Karpas-422 (cell line): ENCODE data around the gene PLVAP. TPM values are rescaled to one million over a fixed set of nuclear protein-coding genes. Genes with fewer than 3 reads are reported as not detected.

ENCODE experiments used
- DNase-seq: peaks from one replicate; pipeline ENCODE4 v3.0.0-alpha.2; 2015
- H2AFZ ChIP-seq: fragments of 200-600 bp; sonication (generic); 2 replicates; pipeline ENCODE4 v1.6.1; 2014; ENCODE audit warnings: antibody characterized with exemption, low read length, mixed read lengths
- H3K27ac ChIP-seq: fragments of 200-600 bp; sonication (generic); 2 replicates; pipeline ENCODE4 v1.5.1; 2014; ENCODE audit warnings: mild to moderate bottlenecking, low read length, moderate library complexity
- H3K27me3 ChIP-seq: fragments of 200-600 bp; sonication (generic); 2 replicates; pipeline ENCODE4 v1.6.1; 2014; ENCODE audit warnings: low read length, mixed read lengths
- H3K36me3 ChIP-seq: fragments of 200-600 bp; sonication (generic); 2 replicates; pipeline ENCODE4 v1.6.1; 2014; ENCODE audit warnings: low read length, mixed read lengths; ENCODE audit not compliant: insufficient read depth
- H3K4me1 ChIP-seq: fragments of 200-600 bp; sonication (generic); 2 replicates; pipeline ENCODE4 v1.6.1; 2014; ENCODE audit warnings: mild to moderate bottlenecking, low read length, mixed read lengths
- H3K4me2 ChIP-seq: fragments of 200-600 bp; sonication (generic); 2 replicates; pipeline ENCODE4 v1.6.1; 2014; ENCODE audit warnings: low read length, low read depth, mild to moderate bottlenecking; ENCODE audit not compliant: poor library complexity, severe bottlenecking
- H3K4me3 ChIP-seq: fragments of 200-600 bp; sonication (generic); 2 replicates; pipeline ENCODE4 v1.5.1; 2014; ENCODE audit warnings: mild to moderate bottlenecking, antibody characterized with exemption, low read length, mixed read lengths
- H3K79me2 ChIP-seq: fragments of 200-600 bp; sonication (generic); 2 replicates; pipeline ENCODE4 v1.6.1; 2014; ENCODE audit warnings: mild to moderate bottlenecking, low read length, mixed read lengths
- H3K9ac ChIP-seq: fragments of 200-600 bp; sonication (generic); 2 replicates; pipeline ENCODE4 v1.6.0; 2014; ENCODE audit warnings: low read length
- H3K9me2 ChIP-seq: fragments of 200-600 bp; sonication (generic), shearing (Covaris generic); replicated peaks from 2 replicates; pipeline ENCODE4 v1.6.0; 2014; ENCODE audit warnings: mild to moderate bottlenecking, low read length, moderate library complexity; ENCODE audit not compliant: insufficient read depth
- H3K9me3 ChIP-seq: fragments of 300-700, 200-600 bp; sonication (generic); 2 replicates; pipeline ENCODE4 v1.6.1; 2014; ENCODE audit warnings: low read length, mixed read lengths
- H4K20me1 ChIP-seq: fragments of 200-600 bp; sonication (generic); 2 replicates; pipeline ENCODE4 v1.6.1; 2014; ENCODE audit warnings: mild to moderate bottlenecking, antibody characterized with exemption, low read length, low read depth; ENCODE audit not compliant: insufficient read depth
- total RNA-seq: library from RNA; depleted of rRNA; stranded (reverse); fragments of >200 nt; shearing (Covaris generic); gene quantifications from 2 replicates; pipeline ENCODE4 v1.2.3, GENCODE V29; 2014; ENCODE audit warnings: low replicate concordance

The PLVAP gene
- total RNA-seq, 1 experiment from 2014 or later, result 0.41 TPM

- no peaks in the 10 kb centered on the region for H3K79me2 ChIP-seq
- H3K4me3 ChIP-seq, result no peak overlapping the region
- H2AFZ ChIP-seq, result no peak overlapping the region
- no peaks in the 10 kb centered on the region for H3K27me3 ChIP-seq
- DNase-seq, result no peak
- H4K20me1 ChIP-seq, result no peaks in the 10 kb centered on the region
- H3K9ac ChIP-seq, result no peak overlapping the region
- no peaks in the 10 kb centered on the region for H3K9me2 ChIP-seq
- no peak overlapping the region for H3K4me2 ChIP-seq
- no peak overlapping the region for H3K27ac ChIP-seq
- no peaks in the 10 kb centered on the region for H3K9me3 ChIP-seq
- peaks cover 2% of the 10 kb centered on the region for H3K36me3 ChIP-seq
- no peaks in the 10 kb centered on the region for H3K4me1 ChIP-seq
These were observed 57.5 kb downstream of the PLVAP start for GRCh38 chr19:17319473-17320238.

GRCh38 chr19:17318966-17319365 is 58.2 kb downstream of the PLVAP start:
- Histone ChIP-seq H3K4me1 (no peaks in the 10 kb centered on the region), H3K9me3 (no peaks in the 10 kb centered on the region), H3K36me3 (peaks cover 9% of the 10 kb centered on the region), H3K4me2 (no peak overlapping the region), H2AFZ (no peak overlapping the region), H3K79me2 (no peaks in the 10 kb centered on the region), H3K27me3 (no peaks in the 10 kb centered on the region), H4K20me1 (no peaks in the 10 kb centered on the region), H3K27ac (no peak overlapping the region), H3K9ac (no peak overlapping the region), H3K4me3 (no peak overlapping the region), H3K9me2 (no peaks in the 10 kb centered on the region)
- DNase-seq, result no peak

GRCh38 chr19:17314007-17314593 is 63.0 kb downstream of the PLVAP start:
- Histone ChIP-seq H3K4me3 (no peak overlapping the region), H3K4me2 (no peak overlapping the region), H2AFZ (no peak overlapping the region), H3K4me1 (peaks cover 8% of the 10 kb centered on the region), H3K27ac (no peak overlapping the region), H3K9me3 (no peaks in the 10 kb centered on the region), H3K9me2 (no peaks in the 10 kb centered on the region), H3K36me3 (peaks cover 13% of the 10 kb centered on the region), H3K9ac (no peak overlapping the region), H3K27me3 (no peaks in the 10 kb centered on the region), H3K79me2 (peaks cover 33% of the 10 kb centered on the region), H4K20me1 (peaks cover 20% of the 10 kb centered on the region; the same call in 1 of the 2 replicates)
- DNase-seq, result no peak

GRCh38 chr19:17312189-17313113 is 64.7 kb downstream of the PLVAP start:
- no peaks in the 10 kb centered on the region for H3K27me3 ChIP-seq
- peaks cover 13% of the 10 kb centered on the region for H3K36me3 ChIP-seq
- no peak overlapping the region for H3K9ac ChIP-seq
- H3K79me2 ChIP-seq, result peaks cover 33% of the 10 kb centered on the region
- no peaks in the 10 kb centered on the region for H3K9me2 ChIP-seq
- no peak overlapping the region for H3K27ac ChIP-seq
- peaks cover 8% of the 10 kb centered on the region for H3K4me1 ChIP-seq
- H2AFZ ChIP-seq, result no peak overlapping the region
- H4K20me1 ChIP-seq, result peaks cover 20% of the 10 kb centered on the region; the same call in 1 of the 2 replicates
- H3K4me2 ChIP-seq, result no peak overlapping the region
- H3K9me3 ChIP-seq, result no peaks in the 10 kb centered on the region
- H3K4me3 ChIP-seq, result no peak overlapping the region
- no peak for DNase-seq

GRCh38 chr19:17311455-17312188 is 65.5 kb downstream of the PLVAP start:
- Histone ChIP-seq H3K4me1 (peaks cover 11% of the 10 kb centered on the region), H2AFZ (no peak overlapping the region), H3K27ac (no peak overlapping the region), H4K20me1 (peaks cover 20% of the 10 kb centered on the region; the same call in 1 of the 2 replicates), H3K4me2 (no peak overlapping the region), H3K4me3 (no peak overlapping the region), H3K79me2 (peaks cover 34% of the 10 kb centered on the region), H3K36me3 (peaks cover 13% of the 10 kb centered on the region), H3K27me3 (no peaks in the 10 kb centered on the region), H3K9ac (no peak overlapping the region), H3K9me2 (no peaks in the 10 kb centered on the region), H3K9me3 (no peaks in the 10 kb centered on the region)
- DNase-seq, result no peak

GRCh38 chr19:17309965-17310461 is 67.1 kb downstream of the PLVAP start:
- H3K4me2 ChIP-seq, result peak overlapping the region; percentile 83
- H3K27me3 ChIP-seq, result no peaks in the 10 kb centered on the region
- H3K79me2 ChIP-seq, result peaks cover 40% of the 10 kb centered on the region
- peak overlapping the region; percentile 43; the same call in 1 of the 2 replicates for H3K27ac ChIP-seq
- H3K4me3 ChIP-seq, result peak overlapping the region; percentile 97
- peaks cover 18% of the 10 kb centered on the region for H3K4me1 ChIP-seq
- peak overlapping the region; percentile 96 for H3K9ac ChIP-seq
- no peaks in the 10 kb centered on the region for H3K9me2 ChIP-seq
- no peaks in the 10 kb centered on the region for H3K9me3 ChIP-seq
- no peak for DNase-seq
- no peak overlapping the region for H2AFZ ChIP-seq
- H4K20me1 ChIP-seq, result peaks cover 20% of the 10 kb centered on the region; the same call in 1 of the 2 replicates
- peaks cover 13% of the 10 kb centered on the region for H3K36me3 ChIP-seq

- Histone ChIP-seq H3K4me1 (peaks cover 18% of the 10 kb centered on the region), H3K4me3 (peak within 1 kb of the TSS; percentile 97), H3K9ac (peak within 1 kb of the TSS; percentile 96), H3K27me3 (no peaks in the 10 kb centered on the region), H2AFZ (no peak within 1 kb of the TSS), H3K79me2 (peaks cover 40% of the 10 kb centered on the region), H4K20me1 (peaks cover 22% of the 10 kb centered on the region; the same call in 1 of the 2 replicates), H3K4me2 (peak within 1 kb of the TSS; percentile 83), H3K36me3 (peaks cover 8% of the 10 kb centered on the region), H3K9me3 (no peaks in the 10 kb centered on the region), H3K9me2 (no peaks in the 10 kb centered on the region), H3K27ac (peak within 1 kb of the TSS; percentile 43; the same call in 1 of the 2 replicates)
- DNase-seq, result peak; percentile 100
These were observed 67.8 kb downstream of the PLVAP start, which contains the start of gene DDA1 for GRCh38 chr19:17309198-17309964. DDA1 (plus strand) TSS chr19:17309563; CDS start chr19:17309655, 92 bp downstream.
